Measurements from ENCODE around the gene APOM.

DNA sequence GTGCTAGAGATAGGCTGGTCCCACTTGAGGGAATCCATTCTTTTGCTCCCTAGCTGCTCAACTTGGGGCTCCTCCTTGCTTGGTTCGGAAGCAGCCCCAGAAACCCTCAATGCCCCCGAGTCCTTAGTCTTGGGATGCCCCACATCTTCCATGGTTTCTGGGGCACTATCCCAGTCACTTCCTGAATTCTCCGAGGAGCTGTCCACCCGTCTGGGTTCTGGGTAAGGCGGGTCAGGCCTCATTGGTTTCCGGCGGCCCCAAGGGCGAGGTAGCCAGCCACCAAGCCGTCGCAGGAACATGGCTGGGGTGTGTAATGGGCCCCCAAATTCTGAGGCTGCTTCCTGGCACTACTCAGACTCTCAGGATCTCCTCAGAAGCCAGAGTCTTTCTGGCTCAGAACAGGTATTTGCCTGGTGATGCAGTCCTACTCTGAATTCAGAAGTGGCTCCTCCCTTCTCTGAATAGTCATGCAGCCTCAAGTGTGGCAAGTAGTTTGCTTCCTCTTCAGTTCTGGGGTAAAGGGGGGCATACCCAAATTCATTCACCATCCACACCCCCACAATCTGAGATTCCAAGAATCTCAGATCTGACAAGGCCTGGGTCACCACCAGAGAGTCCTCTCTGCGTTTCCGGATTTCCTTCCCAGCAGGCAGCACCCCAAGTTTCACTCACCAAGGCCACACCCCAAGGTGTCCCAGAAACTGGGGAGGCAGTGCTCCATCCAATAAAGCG is 4.1 kb downstream of the APOM start:
- TF ChIP-seq CTCF (IDR thresholded peaks at IDR 0.05; ENCODE audit: low read length) (no peak), EZH2 (IDR thresholded peaks at IDR 0.05; ENCODE audit: borderline replicate concordance, low read length) (no peak)
